SK-N-MC (cell line): ENCODE results near the gene GYS1.

Experiments used
- EZH2 ChIP-seq: fragments of 200-600 bp; sonication (generic); IDR thresholded peaks from one replicate; pipeline ENCODE4 v1.6.1; 2017; ENCODE audit warnings: antibody characterized with exemption
- POLR2AphosphoS5 ChIP-seq: IDR thresholded peaks from 2 replicates; pipeline ENCODE4 v1.6.1; 2012; ENCODE audit warnings: mild to moderate bottlenecking, low read depth, low read length, borderline replicate concordance

GRCh38 chr19:48999481-49000325 lies 6.6 kb upstream of the GYS1 start:
- TF ChIP-seq EZH2: no peak
- TF ChIP-seq POLR2AphosphoS5: no peak
